Spleen (tissue), 7 donors: Measurements from ENCODE around the gene POLR1B.

Experiments
- CTCF ChIP-seq, 11 experiments: fragments of 200-600 bp in 7 of 11; fragments of 450-650 bp in 4 of 11; sonication (generic) in 4 of 11; IDR thresholded peaks in 8 of 11; conservative IDR thresholded peaks in 3 of 11; 1 replicate in 7 of 11; 2 replicates in 4 of 11; pipeline versions ENCODE4 v1.4.0 to v1.8.0; 2016 to 2021; ENCODE audit warnings: antibody characterized with exemption in 11 of 11, inconsistent platforms in 4 of 11, mild to moderate bottlenecking in 1 of 11
- POLR2AphosphoS5 ChIP-seq, 3 donors: sonication (generic); formaldehyde crosslinking; IDR thresholded peaks; one replicate each; pipeline ENCODE4 v1.5.1; 2017; ENCODE audit warnings: antibody characterized with exemption in 3 of 3
- donor health status: DM: no; HTN: no; CAD: no; lungs with moderate emphysema.
- donor health status: DM: no; HTN: no; CAD: no.
- donor health status: DM: no; HTN: no; CAD: no.

GRCh38 chr2:112614201-112614840 lies 72.1 kb downstream of the POLR1B start:
- TF ChIP-seq CTCF (IDR thresholded peaks at IDR 0.05 in 8 of 11, conservative IDR thresholded peaks at IDR 0.05 in 3 of 11) (no peak), POLR2AphosphoS5 (IDR thresholded peaks at IDR 0.05) (no peak)
